ENCODE results near the gene CAMTA1.

CAMTA1 gene

DNA sequence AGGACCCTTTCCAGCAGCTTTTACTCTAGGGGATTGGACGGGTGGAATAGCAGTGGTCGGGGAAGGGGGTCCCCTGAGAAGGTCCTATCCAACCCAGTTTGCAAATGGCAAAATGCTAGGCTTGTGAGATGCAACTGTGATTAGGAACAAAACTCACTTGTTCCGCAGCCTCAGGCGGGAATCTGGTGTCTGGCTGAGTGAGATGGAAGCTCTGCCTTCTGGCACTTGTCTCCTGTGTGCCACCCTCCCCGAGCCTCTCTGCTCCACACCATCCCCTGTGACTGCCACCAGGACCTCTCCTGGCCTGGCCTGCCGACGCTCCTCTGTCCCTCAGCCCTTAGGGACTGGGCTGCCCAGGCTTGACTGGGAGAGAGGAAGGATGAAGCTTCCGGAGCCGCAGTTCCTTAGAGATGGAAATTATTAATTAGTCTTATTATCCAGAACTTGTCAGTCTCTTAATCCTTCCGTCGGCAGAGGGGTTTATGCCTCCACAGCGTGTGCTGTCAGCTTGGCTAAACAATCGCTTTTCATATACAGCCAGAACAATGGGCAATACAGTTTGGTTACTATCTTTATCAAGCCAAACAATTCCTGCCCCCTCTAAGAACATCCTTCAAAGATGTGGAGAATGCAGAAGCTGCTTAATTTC lies 693.0 kb downstream of the CAMTA1 start:
- Histone ChIP-seq H3K27me3 (ENCODE audit: insufficient read depth, poor library complexity, severe bottlenecking) (no peaks in the 10 kb centered on the region), H3K4me1 (ENCODE audit: insufficient read depth, poor library complexity, severe bottlenecking) (no peaks in the 10 kb centered on the region), H3K9me3 (ENCODE audit: severe bottlenecking) (no peaks in the 10 kb centered on the region), H3K36me3 (ENCODE audit: low read depth) (no peaks in the 10 kb centered on the region), H3K27ac (ENCODE audit: poor library complexity, severe bottlenecking) (no peak overlapping the region), H3K4me3 (ENCODE audit: severe bottlenecking) (no peak overlapping the region)
- DNase-seq (ENCODE audit: low spot score) (no peak), ATAC-seq (ENCODE audit: low read depth) (no peak)
- TF ChIP-seq, protein P1, sequence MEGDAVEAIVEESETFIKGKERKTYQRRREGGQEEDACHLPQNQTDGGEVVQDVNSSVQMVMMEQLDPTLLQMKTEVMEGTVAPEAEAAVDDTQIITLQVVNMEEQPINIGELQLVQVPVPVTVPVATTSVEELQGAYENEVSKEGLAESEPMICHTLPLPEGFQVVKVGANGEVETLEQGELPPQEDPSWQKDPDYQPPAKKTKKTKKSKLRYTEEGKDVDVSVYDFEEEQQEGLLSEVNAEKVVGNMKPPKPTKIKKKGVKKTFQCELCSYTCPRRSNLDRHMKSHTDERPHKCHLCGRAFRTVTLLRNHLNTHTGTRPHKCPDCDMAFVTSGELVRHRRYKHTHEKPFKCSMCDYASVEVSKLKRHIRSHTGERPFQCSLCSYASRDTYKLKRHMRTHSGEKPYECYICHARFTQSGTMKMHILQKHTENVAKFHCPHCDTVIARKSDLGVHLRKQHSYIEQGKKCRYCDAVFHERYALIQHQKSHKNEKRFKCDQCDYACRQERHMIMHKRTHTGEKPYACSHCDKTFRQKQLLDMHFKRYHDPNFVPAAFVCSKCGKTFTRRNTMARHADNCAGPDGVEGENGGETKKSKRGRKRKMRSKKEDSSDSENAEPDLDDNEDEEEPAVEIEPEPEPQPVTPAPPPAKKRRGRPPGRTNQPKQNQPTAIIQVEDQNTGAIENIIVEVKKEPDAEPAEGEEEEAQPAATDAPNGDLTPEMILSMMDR (IDR thresholded peaks at IDR 0.05; ENCODE audit: poor library complexity, severe bottlenecking): no peak

DNA sequence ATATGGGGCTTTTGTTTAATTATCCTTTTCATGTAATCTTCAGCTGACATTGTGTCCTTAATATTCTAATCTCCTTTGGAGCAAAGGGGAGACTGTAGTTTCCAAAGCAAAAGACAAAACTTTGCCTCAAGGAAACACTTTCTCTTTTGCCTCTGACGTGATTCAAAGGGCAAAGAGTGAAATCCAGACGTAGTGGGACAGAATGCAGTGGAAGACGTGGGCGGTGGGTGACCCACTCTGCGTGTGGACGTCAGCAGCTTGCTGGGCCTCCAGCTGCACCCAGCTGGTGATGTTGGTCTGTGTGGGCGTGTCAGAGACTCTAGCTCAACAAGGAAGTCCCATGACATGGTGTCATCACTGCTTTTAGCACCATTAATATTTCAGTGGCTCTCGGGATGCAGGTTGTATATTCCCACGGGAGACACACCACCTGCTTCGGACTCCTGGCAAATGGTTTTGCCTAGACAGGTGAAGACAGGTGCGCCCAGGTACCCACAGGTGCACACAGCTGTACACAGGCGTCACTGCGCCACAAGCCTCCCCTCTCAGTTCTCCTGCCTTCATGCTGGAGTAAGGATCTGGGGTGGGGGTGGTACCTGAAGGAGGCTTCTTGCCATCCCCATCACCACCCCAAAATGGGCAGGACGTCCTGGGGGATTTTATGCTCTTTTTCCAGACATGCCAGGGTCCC lies 693.7 kb downstream of the CAMTA1 start:
- DNase-seq (ENCODE audit: low spot score): no peak
- TF ChIP-seq, protein P1 (IDR thresholded peaks at IDR 0.05; ENCODE audit: poor library complexity, severe bottlenecking): no peak

DNA sequence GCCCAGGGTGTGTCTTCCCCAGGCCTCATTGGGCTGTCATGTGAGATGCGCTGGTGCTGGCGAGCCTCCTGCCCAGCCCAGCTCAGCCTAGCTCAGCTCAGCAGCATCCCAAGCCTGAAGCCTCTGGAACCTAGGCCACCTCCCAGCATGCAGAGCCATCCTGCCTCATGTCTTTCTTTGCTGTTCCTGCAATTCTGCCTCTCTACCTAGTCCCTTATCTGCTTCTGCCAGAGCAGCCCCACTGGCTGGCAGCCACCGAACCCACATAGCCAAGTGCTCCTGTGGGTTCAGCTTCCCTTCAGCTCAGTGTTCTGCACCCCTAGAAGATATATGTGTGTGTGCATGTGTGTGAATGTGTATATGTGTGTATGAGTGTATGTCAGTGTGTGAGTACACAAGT lies 694.3 kb downstream of the CAMTA1 start:
- H3K4me3 ChIP-seq (ENCODE audit: severe bottlenecking): no peak overlapping the region
- no peaks in the 10 kb centered on the region for H3K27me3 ChIP-seq (ENCODE audit: insufficient read depth, poor library complexity, severe bottlenecking)
- no peak overlapping the region for H3K27ac ChIP-seq (ENCODE audit: poor library complexity, severe bottlenecking)
- TF ChIP-seq, protein P1 (IDR thresholded peaks at IDR 0.05; ENCODE audit: poor library complexity, severe bottlenecking): no peak
- no peak for ATAC-seq (ENCODE audit: low read depth)
- no peak for DNase-seq (ENCODE audit: low spot score)
- H3K9me3 ChIP-seq (ENCODE audit: severe bottlenecking): no peaks in the 10 kb centered on the region
- no peaks in the 10 kb centered on the region for H3K36me3 ChIP-seq (ENCODE audit: low read depth)
- H3K4me1 ChIP-seq (ENCODE audit: insufficient read depth, poor library complexity, severe bottlenecking): no peaks in the 10 kb centered on the region

More for the DNA sequence above, 693.7 kb downstream of the CAMTA1 start:
- H3K4me1 ChIP-seq (ENCODE audit: insufficient read depth, poor library complexity, severe bottlenecking): no peaks in the 10 kb centered on the region
- H3K36me3 ChIP-seq (ENCODE audit: low read depth): no peaks in the 10 kb centered on the region
- H3K27ac ChIP-seq (ENCODE audit: poor library complexity, severe bottlenecking): no peak overlapping the region
- no peak overlapping the region for H3K4me3 ChIP-seq (ENCODE audit: severe bottlenecking)
- H3K27me3 ChIP-seq (ENCODE audit: insufficient read depth, poor library complexity, severe bottlenecking): no peaks in the 10 kb centered on the region
- H3K9me3 ChIP-seq (ENCODE audit: severe bottlenecking): no peaks in the 10 kb centered on the region
- ATAC-seq (ENCODE audit: low read depth): no peak

DNA sequence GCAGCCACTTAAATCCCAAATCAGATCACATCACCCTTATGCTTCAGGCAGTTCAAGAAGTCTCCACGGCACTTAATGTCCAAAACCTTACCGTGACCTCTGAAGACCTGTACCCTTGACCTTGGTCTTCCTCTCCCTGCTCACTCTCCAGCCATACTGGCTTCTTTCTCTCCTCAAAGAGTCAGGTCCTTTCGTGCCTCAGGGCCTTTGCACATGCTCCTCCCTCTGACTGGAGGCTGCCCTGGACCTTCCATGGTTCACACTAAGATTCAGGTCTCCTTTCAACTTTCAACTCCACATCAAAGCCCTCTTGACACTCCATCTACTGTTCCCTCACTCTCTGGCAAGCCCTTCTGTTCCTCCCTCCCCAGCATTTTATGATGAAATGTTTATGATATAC lies 695.9 kb downstream of the CAMTA1 start:
- no peak for DNase-seq (ENCODE audit: low spot score)
- Histone ChIP-seq H3K4me3 (ENCODE audit: severe bottlenecking) (no peak overlapping the region), H3K36me3 (ENCODE audit: low read depth) (no peaks in the 10 kb centered on the region), H3K27ac (ENCODE audit: poor library complexity, severe bottlenecking) (no peak overlapping the region), H3K9me3 (ENCODE audit: severe bottlenecking) (no peaks in the 10 kb centered on the region), H3K4me1 (ENCODE audit: insufficient read depth, poor library complexity, severe bottlenecking) (no peaks in the 10 kb centered on the region), H3K27me3 (ENCODE audit: insufficient read depth, poor library complexity, severe bottlenecking) (no peaks in the 10 kb centered on the region)
- TF ChIP-seq, protein P1 (IDR thresholded peaks at IDR 0.05; ENCODE audit: poor library complexity, severe bottlenecking): no peak
- no peak for ATAC-seq (ENCODE audit: low read depth)

DNA sequence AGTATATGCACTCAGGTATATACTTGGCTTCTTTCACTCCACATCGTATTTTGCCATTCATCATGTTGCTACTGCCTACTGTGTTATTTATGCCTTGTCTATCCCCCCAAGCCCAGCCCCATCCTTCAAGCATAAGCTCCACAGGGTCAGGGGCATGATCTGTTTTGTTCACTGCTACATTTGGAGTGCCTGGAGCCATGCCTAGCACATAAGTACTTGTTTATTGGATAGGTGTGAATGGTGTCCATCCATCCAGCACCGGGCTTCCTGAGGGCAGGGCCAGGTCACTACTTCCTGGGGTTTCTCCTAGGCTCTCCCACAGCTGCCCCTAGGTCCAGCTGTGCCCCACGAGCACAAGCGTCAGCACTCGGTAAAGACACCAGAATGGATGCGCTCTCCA lies 696.8 kb downstream of the CAMTA1 start:
- Histone ChIP-seq H3K4me1 (ENCODE audit: insufficient read depth, poor library complexity, severe bottlenecking) (no peaks in the 10 kb centered on the region), H3K4me3 (ENCODE audit: severe bottlenecking) (no peak overlapping the region), H3K27me3 (ENCODE audit: insufficient read depth, poor library complexity, severe bottlenecking) (no peaks in the 10 kb centered on the region), H3K9me3 (ENCODE audit: severe bottlenecking) (no peaks in the 10 kb centered on the region), H3K27ac (ENCODE audit: poor library complexity, severe bottlenecking) (no peak overlapping the region), H3K36me3 (ENCODE audit: low read depth) (no peaks in the 10 kb centered on the region)
- DNase-seq (ENCODE audit: low spot score) (no peak), ATAC-seq (ENCODE audit: low read depth) (no peak)
- TF ChIP-seq, protein P1 (IDR thresholded peaks at IDR 0.05; ENCODE audit: poor library complexity, severe bottlenecking): no peak

Measured in RWPE2 (cell line).